KMS-11 (cell line): Measurements from ENCODE around the gene DNAH6.

ENCODE experiments used
- H2AFZ ChIP-seq: fragments of 200-600 bp; sonication (generic); 2 replicates; pipeline ENCODE4 v1.6.1; 2016; ENCODE audit warnings: antibody characterized with exemption, mixed run types, low read depth
- H3K27ac ChIP-seq: fragments of 200-600 bp; sonication (generic); 2 replicates; pipeline ENCODE4 v1.6.1; 2016; ENCODE audit warnings: mild to moderate bottlenecking, mixed run types
- H3K27me3 ChIP-seq: fragments of 200-600 bp; sonication (generic); 2 replicates; pipeline ENCODE4 v1.6.1; 2017; ENCODE audit warnings: mild to moderate bottlenecking, low read depth, mixed run types, moderate library complexity; ENCODE audit not compliant: insufficient read depth
- H3K36me3 ChIP-seq: fragments of 200-600 bp; sonication (generic); 2 replicates; pipeline ENCODE4 v1.6.1; 2017; ENCODE audit warnings: mild to moderate bottlenecking, mixed run types; ENCODE audit not compliant: insufficient read depth
- H3K4me1 ChIP-seq: fragments of 200-600 bp; sonication (generic); 2 replicates; pipeline ENCODE4 v1.6.1; 2016; ENCODE audit warnings: mild to moderate bottlenecking, low read depth, mixed run types; ENCODE audit not compliant: poor library complexity, severe bottlenecking
- H3K4me2 ChIP-seq: fragments of 200-600 bp; sonication (generic); 2 replicates; pipeline ENCODE4 v1.7.0; 2016; ENCODE audit warnings: mild to moderate bottlenecking, mixed run types
- H3K4me3 ChIP-seq: fragments of 200-600 bp; sonication (generic); IDR thresholded peaks from 2 replicates; pipeline ENCODE4 v1.6.1; 2017; ENCODE audit warnings: low read depth, low read length, mixed read lengths; ENCODE audit not compliant: insufficient read depth
- H3K79me2 ChIP-seq: fragments of 200-600 bp; sonication (generic); 2 replicates; pipeline ENCODE4 v1.6.1; 2016; ENCODE audit warnings: low read depth, mixed run types; ENCODE audit not compliant: insufficient read depth
- H3K9ac ChIP-seq: fragments of 200-600 bp; sonication (generic); 2 replicates; pipeline ENCODE4 v1.6.1; 2016; ENCODE audit warnings: mild to moderate bottlenecking, mixed run types
- H4K20me1 ChIP-seq: fragments of 200-600 bp; sonication (generic); 2 replicates; pipeline ENCODE4 v1.6.1; 2016; ENCODE audit warnings: mild to moderate bottlenecking, mixed run types; ENCODE audit not compliant: insufficient read depth
- TF ChIP-seq, protein P1 (sequence below): fragments of 200-600 bp; sonication (generic); conservative IDR thresholded peaks from 2 replicates; pipeline ENCODE4 v1.6.1; 2017; ENCODE audit warnings: low read depth, mild to moderate bottlenecking, antibody characterized with exemption, low read length, moderate library complexity, mixed read lengths

Gene DNAH6

DNA sequence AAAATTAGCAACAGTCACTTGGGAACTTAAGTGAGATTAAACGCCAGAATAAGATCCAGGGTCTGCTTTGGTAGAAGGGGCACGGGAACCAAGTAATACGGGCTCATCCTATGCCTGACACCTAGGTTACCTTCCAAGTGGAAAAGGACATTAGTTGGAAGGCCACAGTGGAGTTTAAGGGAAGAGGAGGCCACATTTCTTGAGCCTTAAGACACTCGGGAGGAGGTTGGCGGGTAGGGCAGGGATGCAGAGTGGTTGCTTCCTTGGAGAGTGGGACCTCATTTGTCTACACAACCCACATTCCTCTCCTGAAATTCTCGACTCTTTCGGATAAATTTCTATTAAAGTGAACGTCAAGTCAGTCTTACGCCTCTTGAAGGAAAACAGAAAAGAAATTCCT lies 510 bp upstream of the DNAH6 start:
- H3K27me3 ChIP-seq = no peaks in the 10 kb centered on the region
- H3K79me2 ChIP-seq = no peaks in the 10 kb centered on the region
- no peak overlapping the region for H3K4me3 ChIP-seq
- H4K20me1 ChIP-seq = no peaks in the 10 kb centered on the region
- H3K36me3 ChIP-seq = no peaks in the 10 kb centered on the region
- H3K9ac ChIP-seq = no peak overlapping the region
- no peak overlapping the region for H3K27ac ChIP-seq
- no peak overlapping the region for H3K4me2 ChIP-seq
- no peak overlapping the region for H2AFZ ChIP-seq
- TF ChIP-seq, protein P1, sequence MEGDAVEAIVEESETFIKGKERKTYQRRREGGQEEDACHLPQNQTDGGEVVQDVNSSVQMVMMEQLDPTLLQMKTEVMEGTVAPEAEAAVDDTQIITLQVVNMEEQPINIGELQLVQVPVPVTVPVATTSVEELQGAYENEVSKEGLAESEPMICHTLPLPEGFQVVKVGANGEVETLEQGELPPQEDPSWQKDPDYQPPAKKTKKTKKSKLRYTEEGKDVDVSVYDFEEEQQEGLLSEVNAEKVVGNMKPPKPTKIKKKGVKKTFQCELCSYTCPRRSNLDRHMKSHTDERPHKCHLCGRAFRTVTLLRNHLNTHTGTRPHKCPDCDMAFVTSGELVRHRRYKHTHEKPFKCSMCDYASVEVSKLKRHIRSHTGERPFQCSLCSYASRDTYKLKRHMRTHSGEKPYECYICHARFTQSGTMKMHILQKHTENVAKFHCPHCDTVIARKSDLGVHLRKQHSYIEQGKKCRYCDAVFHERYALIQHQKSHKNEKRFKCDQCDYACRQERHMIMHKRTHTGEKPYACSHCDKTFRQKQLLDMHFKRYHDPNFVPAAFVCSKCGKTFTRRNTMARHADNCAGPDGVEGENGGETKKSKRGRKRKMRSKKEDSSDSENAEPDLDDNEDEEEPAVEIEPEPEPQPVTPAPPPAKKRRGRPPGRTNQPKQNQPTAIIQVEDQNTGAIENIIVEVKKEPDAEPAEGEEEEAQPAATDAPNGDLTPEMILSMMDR = no peak
- H3K4me1 ChIP-seq = no peaks in the 10 kb centered on the region

DNA sequence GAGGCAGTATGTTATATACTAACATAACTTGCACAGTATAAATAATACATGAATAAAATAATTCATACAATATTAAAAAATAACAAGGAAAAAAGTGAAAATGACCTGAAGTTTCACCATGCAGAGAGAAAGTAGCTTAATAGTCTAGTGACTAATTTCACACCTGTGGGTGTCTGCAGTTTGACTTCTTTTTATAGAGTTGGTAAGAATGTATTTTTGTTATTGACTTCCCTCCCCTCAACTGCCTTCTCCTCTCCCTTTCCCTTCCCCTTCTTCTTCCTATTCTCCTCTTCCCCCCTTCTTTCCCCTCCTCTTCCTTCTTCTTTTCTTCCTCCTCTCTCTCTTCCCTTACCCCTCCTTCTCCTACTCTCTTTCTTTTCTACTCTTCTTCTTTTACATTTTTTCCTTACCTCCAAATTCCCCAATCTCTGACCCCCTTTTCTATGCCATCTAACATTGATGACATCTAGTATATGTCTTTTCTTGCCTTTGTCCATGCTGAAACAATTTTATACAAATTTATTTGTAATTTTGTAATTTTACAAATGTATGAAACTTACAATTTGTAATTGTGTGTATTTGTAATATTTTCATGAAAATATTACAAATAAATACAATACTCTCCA lies 3.1 kb downstream of the DNAH6 start:
- Histone ChIP-seq H3K27ac (no peak overlapping the region), H4K20me1 (no peaks in the 10 kb centered on the region), H3K9ac (no peak overlapping the region), H3K4me2 (no peak overlapping the region), H3K27me3 (no peaks in the 10 kb centered on the region), H3K36me3 (no peaks in the 10 kb centered on the region), H2AFZ (no peak overlapping the region), H3K4me3 (no peak overlapping the region), H3K4me1 (no peaks in the 10 kb centered on the region), H3K79me2 (no peaks in the 10 kb centered on the region)
- TF ChIP-seq, protein P1 = no peak

- Histone ChIP-seq H3K4me3 (no peak overlapping the region), H3K4me1 (no peaks in the 10 kb centered on the region), H3K27me3 (no peaks in the 10 kb centered on the region), H3K36me3 (no peaks in the 10 kb centered on the region), H3K4me2 (no peak overlapping the region), H3K9ac (no peak overlapping the region), H4K20me1 (no peaks in the 10 kb centered on the region), H3K79me2 (no peaks in the 10 kb centered on the region), H2AFZ (no peak overlapping the region), H3K27ac (no peak overlapping the region)
- TF ChIP-seq, protein P1 = no peak
Measured at GRCh38 chr2:84526562-84526961, 10.3 kb downstream of the DNAH6 start.

GRCh38 chr2:84527137-84528129 lies 11.1 kb downstream of the DNAH6 start:
- no peaks in the 10 kb centered on the region for H3K79me2 ChIP-seq
- H2AFZ ChIP-seq = no peak overlapping the region
- H4K20me1 ChIP-seq = no peaks in the 10 kb centered on the region
- no peak overlapping the region for H3K9ac ChIP-seq
- H3K4me3 ChIP-seq = no peak overlapping the region
- no peaks in the 10 kb centered on the region for H3K36me3 ChIP-seq
- no peak overlapping the region for H3K27ac ChIP-seq
- H3K4me2 ChIP-seq = no peak overlapping the region
- no peaks in the 10 kb centered on the region for H3K27me3 ChIP-seq
- H3K4me1 ChIP-seq = no peaks in the 10 kb centered on the region
- TF ChIP-seq, protein P1 = no peak
